NCI-H2107 treated with DMSO at 0.1 percent for 48 hours (cell line): ENCODE measurements around the gene CSNK2A2.

Source experiments
- DNase-seq: peaks from one replicate; lab custom pipeline; 2025; ENCODE audit not compliant: unreplicated experiment; lab: John Stamatoyannopoulos, UW

The CSNK2A2 gene

DNA sequence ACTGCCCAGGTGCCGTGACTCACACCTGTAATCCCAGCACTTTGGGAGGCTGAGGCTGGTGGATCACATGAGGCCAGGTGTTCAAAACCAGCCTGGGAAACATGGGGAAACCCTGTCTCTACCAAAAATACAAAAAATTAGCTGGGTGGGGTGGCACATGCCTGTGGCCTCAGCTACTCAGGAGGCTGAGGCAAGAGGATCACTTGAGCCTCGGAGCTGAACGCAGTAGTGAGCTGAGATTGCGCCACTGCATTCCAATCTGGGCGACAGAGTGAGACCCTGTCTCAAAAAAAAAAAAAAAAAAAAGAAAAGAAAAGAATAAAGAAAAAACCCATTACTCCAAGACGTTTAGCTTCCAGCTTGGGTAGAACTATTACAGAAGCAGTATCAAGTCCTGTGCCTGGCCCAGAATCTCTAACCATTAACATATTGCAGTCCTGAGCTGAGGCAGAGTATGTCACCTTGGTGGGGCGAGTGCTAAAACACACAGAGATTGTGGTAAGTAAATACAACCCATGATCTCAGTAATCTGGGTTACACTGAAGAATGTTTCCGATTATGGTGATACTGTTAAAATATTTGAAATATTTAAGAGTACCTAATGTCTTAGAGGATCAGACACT lies 45.5 kb downstream of the CSNK2A2 start:
- DNase-seq, result no peak

DNA sequence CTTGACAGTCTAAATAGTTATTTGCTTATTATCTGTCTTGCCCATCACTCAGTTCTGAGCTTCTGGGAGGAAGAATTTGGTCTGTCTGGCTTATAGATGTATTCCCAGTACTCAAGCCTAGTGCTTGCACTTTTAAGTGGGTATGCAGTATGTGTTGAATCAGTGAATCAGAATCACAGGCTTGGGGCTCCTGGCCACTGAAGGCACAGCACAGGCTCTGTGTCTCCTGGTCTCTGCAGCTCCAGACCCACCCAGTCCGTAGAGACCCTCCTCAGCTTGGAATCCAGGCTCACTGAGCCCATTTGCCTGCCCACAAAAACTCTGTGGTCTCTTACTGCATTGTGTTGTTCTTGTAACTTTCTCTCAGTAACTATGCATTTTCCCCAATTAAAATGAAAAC lies 49.4 kb downstream of the CSNK2A2 start:
- DNase-seq, result no peak

DNA sequence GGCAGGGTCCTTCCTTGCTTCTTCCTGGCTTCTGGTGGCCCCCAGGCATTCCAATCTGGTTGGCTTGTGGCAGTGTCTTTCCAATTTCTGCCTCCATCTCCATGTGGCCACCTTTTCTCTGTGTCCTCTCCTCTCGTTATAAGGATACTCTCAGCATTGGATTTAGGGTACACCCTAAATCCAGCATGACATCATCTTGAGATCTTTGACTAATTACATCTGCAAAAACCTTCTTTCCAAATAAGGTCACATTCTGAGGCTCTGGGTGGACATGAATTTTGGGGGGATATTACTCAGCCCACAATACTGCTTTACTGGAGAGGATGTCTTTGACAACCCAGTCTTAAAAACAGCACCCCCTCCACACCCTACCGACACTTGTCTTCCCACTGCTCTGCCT lies 49.8 kb downstream of the CSNK2A2 start:
- no peak for DNase-seq

DNA sequence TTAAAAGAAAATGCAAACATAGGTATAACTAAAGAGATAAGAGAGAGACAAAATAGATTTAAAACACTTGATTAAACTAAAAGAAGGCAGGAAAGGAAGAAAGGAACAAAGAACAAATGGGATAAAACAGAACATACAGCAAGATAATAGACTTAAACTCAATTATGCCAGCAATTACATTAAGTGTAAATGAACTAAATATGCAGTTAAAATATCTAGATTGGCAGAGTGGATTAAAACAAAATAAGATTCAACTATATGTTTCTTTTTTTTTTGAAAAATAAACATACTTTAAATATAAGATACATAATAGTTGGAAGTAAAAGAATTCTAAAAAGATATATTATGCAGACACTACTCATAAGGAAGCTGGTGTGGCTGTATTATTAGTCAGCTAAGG lies 59.1 kb downstream of the CSNK2A2 start:
- no peak for DNase-seq

DNA sequence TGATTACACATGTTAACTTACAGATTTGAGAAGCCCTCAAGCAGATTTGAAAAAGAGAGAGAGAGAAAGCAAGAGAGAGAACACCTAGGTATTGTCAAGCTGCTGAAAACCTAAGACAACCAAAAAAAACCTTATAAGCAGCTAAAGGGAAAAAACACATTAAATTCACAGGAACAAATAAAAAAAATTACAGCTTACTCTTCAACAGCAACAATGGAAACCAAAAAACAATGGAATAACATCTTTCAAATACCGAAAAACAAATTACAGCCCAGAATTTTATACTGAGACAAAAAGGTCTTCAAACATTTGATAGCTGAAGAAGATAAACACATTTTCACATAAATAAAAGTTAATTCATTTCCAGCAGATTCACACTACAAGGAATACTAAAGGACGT lies 60.3 kb downstream of the CSNK2A2 start:
- DNase-seq, result no peak

DNA sequence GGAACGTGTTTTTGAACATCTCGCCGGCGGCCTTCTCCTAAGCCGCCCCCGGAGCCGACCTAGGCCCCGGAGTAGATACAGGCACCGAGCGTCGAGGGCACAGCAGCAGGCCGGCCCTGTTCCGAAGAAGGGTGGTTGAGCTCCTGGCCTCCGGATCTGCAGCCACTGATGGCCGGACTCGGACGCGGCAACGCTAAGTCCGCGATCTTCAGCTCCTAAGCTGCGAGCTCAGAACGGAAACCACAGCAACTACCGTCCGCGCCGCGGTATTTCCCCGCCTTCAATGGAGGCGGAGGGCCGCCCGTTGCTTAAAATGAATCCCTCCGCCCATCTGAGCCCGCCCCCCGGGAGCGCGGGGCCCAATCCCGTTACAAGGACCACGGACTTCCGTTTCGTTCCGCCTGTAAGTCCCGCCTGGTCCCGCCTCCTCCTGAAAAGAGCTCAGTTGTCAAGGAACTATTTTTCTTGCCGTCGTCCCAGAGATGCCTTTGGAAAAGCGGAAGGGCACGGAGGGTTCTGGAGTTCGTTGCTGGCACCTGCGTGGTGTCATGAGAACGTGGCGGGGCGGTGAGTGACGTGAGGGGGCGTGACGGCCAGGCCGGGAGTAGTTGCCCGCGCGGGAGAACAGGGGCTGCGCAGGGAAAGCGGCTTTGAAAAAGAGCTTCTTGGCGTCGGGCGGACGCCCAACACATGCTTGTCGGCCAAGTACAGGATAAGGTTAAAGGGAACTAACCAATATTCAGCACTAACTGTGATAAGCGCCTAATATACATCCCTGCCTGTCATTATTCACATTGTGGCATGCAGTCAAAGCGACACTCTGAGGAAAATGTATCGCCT lies 68.6 kb downstream of the CSNK2A2 start, which contains the start of gene CFAP20:
Gene CFAP20, minus strand, starts transcription at position 285 of the 840 bp plus-strand sequence. Its CDS starts 266 bp downstream, at position 19.
- DNase-seq, result peak; percentile 98

DNA sequence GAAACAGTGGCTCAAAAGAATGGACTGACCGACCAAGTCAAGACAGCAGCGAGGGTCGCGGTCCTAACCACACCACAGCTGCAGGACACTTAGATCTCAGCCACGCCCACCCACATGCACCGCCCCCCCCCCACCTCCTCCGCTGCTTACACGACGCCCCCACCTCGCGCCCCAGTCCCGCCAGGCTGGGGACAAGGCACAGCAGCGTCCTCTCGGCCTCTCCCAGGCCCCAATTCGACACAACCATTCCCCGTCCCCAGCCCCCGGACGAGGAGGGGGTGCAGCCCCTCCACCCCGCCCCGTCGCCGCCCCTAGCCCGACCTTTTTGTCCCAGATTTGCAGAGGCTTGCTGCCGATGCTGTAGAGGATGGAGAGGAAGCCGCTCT lies 69.2 kb downstream of the CSNK2A2 start:
- no peak for DNase-seq

DNA sequence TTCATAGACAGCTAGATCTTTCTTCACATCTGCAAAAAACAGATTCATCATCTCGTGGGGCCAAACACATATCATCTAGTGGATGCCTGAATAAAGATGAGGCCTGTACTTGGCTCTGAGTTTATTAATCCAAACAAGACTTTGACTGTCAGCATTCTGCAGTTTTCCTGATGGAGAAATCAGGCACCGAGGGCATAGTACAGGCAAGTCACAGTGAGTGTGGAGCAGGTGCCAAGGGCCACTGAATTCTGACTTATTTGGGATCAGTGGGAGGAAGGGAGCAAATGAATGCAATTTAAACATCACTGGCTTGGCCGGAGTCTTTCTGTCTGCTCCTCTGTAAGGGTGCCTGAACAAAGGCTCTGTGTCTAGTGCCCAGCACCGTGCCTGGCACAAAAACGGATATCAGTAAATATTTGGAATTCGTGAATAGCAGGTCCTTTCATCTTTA lies 69.7 kb downstream of the CSNK2A2 start:
- DNase-seq, result no peak

DNA sequence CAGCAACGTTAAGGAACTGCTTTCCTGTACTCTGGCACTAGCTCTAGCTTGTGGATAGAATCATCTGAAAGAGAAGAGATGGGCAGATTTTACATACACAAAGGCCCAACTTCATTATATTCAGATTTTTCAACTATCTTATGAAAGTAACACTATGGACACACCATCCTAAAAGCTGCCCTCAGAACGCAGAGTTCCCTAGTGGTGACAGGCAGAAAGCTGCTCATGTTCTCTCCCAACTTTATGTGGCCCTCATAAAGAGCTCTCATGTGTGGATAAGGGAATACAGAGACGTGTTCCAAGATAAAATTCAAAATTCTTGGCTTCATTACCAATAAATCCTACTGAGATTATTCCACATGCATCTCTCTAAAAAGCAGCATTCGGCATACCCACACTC lies 70.3 kb downstream of the CSNK2A2 start:
- DNase-seq, result no peak

DNA sequence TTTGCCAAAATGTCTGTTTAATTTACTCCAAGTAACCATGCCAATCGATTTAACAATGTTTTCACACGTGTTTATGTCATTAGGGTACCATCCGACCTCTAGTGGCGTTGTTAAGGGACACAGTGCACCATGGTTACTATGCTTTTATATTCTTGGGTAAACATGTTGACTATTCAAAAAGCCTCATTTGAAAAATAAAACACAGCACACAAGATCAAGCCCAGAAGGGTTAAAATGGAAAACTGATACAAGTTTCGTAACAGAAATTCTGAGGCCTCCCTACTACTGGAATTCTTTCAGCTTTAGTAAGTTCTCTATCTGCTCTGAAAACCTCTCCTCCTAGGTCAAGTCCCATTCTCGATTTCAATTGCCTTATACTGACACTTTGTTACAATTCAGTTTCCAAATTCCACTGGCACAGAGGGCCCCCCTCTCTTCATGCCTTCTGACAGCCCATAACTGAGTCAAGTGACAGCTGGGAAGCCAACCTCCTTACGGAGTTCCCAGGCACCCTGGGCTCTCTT lies 70.8 kb downstream of the CSNK2A2 start:
- DNase-seq, result peak; percentile 18

DNA sequence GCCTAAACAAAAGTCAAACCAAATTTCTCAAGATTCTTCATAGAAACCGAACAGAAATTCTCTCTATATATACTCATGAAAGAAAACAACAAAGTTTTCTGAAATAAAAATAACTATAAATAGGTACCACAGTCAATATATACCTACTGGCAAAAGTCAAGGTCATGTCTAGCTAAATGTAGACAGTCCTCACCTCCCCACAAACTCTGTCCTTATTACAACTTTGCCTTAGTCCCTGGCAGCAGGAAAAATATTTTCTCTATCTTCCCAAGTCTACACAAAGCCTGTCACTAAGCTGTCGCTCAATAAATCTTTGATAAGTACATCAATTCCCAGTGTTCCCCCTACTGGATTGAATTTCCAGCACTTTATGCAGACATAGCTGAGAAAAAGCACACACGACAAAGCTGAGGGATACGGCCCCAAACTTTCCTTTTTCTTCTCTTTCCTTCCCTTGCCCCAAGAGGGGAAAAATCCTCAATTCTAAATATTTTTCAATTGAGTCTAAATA lies 71.4 kb downstream of the CSNK2A2 start:
- DNase-seq, result no peak

DNA sequence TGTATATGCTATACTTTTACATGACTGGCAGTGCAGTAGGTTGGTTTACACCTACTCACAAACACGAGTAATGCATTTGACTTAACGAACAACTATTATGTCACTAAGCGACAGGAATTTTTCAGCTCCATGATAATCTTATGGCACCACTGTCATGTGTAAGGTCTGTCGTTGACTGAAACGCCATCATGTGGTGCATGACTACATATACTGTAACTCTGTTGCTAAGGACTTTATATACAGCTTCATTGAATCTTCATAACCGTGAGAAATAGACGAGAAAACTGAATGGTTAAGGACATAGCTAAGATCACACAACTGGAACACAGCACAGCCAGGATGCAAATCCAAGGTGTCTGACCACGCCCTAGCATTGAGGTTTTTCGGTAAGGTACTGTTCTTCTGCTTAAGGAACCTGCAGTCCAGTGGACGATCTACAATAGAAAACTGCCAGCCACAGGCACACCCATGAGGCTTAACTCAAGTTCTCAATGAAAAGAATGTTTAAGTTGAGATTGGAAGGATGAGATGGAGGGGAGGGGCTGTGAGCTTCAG lies 72.0 kb downstream of the CSNK2A2 start:
- no peak for DNase-seq

DNA sequence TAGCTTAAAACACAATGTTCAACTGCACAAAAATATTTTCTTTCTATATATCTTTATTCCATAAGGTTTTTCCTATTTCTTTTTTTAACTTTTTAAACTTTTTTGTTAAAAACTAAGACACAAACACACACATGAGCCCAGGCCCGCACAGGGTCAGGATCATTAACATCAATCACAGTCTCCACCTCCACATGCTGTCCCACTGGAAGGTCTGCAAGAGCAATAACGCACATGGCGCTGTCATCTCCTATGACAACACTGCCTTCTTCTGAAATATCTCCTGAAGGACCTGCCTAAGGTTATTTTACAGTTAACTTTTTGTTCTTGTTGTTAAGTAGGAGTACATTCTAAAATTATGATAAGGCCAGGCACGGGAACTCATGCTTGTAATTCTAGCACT lies 72.9 kb downstream of the CSNK2A2 start:
- no peak for DNase-seq

DNA sequence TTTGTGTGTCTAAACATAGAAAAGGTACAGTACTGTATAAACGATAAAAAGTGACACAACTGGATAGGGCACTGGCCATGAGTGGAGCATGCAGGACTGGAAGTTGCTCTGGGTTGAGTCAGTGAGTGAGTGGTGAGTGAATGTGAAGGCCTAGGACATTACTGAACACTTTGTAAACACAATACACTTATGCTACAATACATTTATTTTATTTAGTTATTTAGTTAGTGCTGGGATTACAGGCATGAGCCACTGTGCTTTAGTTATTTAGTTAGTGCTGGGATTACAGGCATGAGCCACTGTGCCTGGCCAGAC lies 73.3 kb downstream of the CSNK2A2 start:
- DNase-seq, result no peak

DNA sequence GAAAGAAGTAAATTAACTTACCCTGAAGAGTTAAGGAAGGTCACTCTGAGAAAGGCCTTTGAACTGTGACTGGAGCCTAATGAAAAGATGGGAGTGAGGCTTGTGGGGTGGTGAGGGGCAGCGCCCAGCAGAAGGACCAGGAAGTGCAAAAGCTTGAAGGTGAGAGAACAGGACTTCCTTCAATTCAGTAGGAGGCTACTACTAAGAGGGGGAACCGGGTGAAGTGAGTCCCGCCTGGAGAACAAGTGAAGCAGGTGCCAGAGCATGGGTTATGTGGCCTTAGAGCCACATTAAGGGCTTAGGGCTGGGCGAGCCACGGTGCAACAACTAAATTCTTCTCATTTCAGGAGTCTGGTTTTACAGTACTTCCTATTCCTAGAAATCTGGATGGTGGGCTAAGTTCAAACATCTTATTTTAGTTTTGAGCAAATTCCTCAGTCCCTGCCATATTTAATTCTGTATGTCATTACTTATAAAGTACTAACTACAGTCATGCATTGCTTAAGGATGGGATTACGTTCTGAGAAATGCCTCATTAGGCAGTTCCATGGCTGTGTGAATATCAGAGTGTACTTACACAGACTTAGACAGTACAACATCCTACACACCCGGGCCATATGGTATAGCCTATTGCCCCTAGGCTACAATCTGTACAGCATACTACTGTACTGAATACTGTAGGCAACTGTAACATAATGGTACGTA lies 73.9 kb downstream of the CSNK2A2 start:
- no peak for DNase-seq

DNA sequence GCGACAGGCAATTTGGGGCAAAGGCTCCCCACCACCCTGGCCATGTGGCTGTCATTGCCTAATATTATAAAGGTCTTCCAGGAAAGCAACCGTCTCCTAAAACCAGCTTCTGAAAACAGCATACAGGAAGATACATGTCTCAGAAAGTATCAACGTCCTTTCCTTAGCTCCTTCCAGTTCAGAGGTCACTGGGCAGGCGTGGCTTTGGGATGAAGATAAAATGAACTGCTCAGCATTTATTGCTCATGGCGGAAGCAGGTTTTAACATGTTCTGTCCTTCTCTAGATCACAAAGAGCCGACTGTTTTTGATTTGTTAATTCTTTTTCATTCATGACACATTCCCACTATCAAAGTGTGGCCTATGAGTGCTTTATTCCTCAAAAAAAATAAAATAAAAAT lies 76.8 kb downstream of the CSNK2A2 start:
- DNase-seq, result no peak

DNA sequence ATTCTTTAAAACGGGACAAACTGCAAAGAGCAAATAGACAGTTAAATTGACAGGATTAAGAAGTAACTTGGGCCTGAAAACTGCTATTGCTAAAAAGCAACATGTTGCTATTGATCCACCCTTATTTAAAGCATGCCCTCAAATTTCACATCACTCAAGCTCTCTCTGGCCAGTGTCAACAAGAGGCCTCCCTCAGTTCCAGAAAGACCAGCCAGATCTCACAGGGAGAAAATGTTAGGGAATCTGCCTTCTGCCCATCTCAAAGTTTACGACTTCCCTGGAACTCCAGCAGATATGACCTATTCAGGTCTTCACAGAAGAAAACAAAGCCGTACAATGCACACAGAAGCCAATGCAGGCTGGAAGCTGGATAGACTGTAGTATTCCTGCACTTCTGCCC lies 77.7 kb downstream of the CSNK2A2 start:
- DNase-seq, result no peak

DNA sequence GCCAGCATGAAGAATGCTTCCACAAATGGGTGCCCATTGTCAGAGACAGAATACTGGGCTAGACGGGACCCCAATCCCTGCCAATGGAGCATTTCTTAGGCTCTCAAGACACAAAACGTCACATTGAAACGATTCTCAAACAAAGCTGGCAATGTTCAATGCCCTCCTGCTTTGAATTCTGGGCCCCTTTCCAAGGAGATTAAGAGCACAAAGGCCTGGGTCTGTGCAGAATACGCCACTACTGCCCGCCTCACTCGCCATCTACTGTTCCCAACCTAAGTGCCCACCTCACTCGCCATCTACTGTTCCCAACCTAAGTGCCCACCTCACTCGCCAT lies 78.4 kb downstream of the CSNK2A2 start:
- no peak for DNase-seq

DNA sequence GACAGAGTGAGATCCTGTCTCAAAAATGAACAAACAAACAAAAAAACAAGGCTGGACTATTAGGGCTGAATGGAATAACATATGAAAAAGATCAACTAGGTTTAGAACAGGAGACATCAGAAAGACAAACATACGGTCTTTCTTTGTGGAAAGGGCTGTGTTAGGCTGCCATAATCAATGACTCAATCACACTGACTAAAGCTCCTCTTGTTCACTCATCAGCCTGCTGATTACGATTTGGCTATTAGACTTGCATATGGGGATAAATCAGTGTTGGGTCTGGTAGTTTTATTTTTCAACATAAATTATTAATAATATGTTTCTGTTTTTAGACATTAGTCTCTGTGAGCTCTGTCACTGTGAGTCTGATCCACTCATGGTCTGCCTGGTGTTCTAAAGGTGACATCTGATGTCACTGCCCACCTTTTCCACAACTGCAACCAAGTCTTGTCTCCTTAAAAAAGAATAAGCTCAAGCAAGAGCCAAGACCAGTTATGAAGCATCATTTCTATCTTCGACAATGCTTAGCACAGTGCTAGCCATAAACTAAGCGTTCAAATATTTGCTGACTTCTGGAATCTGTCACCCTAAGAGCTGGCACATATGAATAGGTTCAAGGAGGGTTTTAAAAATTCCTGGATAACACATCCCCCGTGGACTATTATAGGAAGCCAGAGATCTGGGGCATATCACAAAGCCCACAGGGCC lies 79.0 kb downstream of the CSNK2A2 start:
- DNase-seq, result no peak

DNA sequence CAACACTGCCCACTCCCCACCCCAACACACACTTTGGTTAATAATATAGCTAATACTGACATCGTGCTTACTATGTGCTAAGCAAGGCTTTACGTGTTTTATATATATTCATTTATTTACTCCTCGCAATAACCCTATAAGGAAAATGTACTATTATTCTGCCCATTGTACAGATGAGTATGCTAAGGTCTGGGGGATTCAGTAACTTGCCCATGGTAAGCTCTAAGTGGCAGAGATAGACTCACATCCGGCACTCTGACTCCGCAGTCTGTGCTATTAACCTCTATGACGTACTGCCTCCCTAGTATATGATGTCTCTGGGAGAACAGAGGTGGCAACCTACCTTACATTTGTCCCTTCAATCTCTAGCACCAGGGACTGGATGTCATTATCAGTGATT lies 81.4 kb downstream of the CSNK2A2 start:
- DNase-seq, result no peak

DNA sequence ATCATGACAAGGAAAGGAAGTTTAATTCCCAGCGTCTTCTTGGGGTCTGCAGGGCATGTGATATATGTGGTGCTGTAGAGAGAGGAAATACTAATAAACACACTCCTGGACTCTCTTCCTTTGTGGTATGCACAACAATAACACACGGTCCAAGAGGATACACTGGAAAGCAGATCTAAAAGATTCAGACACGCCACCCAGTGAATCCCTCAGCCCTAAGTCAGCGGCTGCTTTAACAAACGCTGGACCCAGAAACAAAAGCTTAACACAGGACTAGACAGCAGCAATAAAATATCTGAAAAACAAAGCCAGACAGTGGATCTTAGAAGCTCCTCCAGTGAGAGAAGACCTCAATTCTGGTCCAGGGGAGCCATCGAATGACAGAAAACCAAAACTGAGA lies 81.8 kb downstream of the CSNK2A2 start:
- no peak for DNase-seq
